Activated CD8-positive, alpha-beta memory T cell treated with anti-CD3 and anti-CD28 coated beads for 4 hours (primary cell): ENCODE data around the gene SIL1.
"Not testable (repeated sequence)": the region's sequence is repeated elsewhere in the genome, so short reads cannot be mapped to it uniquely, and the experiment has no call there.

Experiments used
- DNase-seq, 2 donors: peaks; one replicate each; pipeline ENCODE4 v3.0.0-alpha.2; 2020; ENCODE audit warnings: low read depth in 2 of 2

SIL1 gene

DNA sequence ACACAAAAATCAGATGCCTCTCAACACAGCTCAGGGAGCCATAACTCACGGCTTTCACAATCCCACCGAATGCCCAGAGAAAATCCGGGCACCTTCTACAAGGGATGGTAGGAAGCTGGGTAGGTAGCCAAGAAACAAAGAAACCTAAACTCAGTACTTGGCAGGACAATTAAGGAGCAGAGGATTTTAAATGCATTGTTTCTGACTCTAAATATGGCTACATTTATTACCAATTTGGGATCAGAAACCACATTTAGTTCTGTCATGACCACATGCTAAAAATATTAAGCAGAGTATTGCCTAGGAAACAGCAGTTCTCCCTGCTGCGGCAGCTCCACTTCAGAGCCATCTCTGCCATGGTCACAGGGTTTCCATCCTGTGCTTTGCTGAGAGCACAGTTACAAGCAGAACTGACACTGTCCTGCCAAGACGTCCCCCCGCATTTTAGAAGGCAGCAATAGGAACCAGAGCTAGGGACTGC, 57.5 kb downstream of the SIL1 start:
- no peak for DNase-seq

DNA sequence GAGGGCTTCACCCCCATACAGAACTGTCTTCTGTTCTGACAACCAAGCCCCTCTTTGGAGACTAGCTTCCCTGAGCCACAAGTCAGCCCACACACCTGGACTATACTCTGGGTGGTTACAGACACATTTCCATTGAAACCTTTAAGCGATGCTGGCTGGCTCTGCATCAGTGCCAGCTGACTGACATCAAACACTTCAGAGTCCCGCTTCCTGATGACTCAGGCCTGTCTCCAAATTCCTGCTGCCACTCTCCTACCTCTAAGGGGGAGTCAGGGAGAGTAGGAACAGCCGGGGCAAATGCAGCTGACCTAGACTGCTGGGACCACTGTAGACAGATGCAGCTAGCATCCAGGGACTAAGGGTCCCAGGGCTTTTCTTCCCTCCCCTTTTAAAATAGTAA, 59.4 kb downstream of the SIL1 start:
- DNase-seq = no peak

DNA sequence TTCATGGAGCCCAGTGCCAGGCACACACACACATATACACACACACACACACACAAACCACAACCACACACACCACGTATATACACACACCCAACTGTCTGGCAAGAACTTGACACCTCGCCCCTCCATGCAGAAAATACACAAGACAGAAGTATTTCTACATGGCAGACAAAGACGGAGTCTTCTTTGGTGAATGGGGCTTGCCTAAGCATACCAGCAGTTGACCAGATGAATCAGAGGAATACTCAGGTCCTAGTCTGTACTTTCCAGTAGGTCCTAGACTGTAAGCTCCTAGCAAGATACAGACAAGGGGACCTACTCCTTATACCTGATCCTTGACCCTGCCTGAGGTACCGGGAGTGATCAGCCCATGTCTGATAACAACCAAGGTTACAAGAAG, 60.1 kb downstream of the SIL1 start:
- no peak for DNase-seq

DNA sequence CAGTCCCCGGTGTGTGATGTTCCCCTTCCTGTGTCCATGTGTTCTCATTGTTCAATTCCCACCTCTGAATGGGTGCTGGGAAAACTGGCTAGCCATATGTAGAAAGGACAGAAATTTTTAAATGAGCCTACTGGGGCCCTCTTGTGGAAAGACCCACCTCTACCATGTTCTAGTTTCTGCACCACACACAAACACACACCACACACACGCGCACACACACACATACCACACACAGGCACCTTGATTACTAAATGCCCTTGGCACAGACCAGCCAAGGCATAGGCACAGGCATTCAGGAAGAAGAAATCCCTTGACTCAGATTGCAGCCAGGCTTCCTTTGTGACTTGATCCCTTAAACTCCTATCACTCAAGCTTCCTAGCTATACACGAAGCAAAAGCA, 60.5 kb downstream of the SIL1 start:
- no peak for DNase-seq

DNA sequence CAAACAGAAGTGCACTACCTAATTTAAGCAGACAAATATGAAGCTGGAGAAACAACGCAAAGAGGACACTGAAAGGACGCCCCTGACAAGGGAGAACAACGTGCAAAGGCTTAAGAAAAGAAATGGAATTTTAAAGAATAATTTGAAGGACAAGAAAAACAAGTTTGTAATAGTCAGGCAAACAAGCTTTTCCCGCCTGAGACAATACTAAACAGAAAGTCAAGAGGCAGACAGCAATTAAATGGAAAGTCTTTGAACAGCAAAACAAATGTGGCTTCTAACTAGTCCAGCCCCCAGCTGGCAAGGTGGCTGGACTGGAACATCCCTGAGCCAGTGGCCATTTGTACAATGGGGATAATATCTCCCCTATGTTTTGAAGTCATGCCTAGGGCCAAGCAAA, 63.3 kb downstream of the SIL1 start:
- DNase-seq = no peak

DNA sequence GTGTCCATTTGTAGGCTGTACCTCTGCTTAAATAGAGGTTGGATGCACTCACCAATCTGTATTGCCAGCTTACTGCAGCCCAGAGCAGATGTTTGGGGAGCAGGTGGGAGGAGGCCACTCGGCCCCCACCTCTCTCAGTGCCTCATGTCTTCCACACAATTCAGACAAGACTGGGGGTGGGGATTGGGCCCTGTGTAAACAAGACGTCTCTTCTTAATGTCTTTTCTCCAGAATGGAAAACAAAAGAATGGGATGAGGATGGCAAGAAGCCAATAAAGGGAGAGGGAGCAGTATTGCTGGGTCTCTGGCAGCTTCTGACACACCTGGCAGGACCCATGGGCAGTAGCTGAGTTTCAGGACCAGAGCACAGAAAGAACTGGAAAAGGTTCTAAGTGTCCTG, 64.9 kb downstream of the SIL1 start:
- DNase-seq = no peak

DNA sequence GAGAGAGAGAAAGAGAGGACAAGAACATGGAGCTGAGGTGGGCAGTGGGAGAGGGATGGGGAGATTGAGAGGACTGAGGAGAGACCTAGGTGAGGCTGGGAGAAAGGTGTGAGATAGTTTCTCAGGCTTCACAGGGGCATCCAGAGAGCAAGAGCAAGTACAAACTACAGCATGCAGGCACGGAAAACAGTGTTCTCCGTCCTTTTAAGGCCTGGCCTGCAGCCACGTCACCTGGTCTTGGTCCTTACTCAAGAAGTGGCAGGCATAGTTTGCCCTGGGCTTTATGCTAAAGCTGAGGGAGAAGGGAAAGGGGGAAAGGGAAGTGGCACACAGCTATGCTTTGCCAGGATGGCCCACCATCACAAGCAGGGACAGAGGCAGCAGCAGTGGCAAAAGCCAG, 65.7 kb downstream of the SIL1 start:
- DNase-seq = no peak

DNA sequence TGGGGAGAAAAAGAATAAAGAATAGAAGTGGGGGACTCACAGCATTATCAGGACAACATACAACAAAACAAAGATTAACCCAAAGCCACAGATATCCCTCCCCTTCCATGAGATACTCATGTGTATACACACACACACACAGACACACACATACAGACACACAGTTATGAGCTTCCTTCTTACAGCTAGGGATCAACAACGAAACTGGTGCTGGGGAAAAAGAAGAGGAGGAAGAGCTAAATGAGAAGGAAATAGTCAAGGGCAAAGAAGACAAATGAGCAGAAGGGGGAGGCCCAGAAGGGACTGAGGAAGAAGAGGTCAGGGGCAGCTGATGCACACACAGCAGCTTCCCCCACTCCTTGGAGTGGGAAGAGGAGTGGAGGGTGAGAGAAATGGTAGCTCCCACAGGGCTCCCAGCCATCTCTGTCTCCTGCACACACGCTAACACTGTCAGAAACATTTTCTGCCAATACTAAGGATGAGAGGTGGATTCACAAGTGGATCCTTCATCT, 66.2 kb downstream of the SIL1 start:
- no peak for DNase-seq

DNA sequence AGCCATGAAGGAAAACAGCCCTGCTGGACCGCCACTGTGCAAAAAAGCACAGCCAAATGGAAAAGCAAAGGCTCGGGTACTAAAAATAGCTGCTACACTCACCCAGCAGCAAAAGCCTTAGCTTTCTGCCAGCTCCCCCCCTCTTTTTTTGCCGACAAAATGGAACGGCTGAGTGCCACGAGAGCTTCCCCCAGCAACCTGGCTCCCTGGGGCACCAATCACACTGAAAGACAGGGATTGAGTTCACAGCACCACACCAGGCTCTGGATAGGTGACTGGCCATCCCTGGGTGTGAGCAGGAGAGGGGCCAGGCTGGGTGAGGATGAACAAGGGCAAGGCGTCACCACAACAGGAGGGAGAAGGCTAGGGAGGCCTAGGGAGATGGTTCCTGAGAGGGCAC, 66.7 kb downstream of the SIL1 start:
- no peak for DNase-seq

DNA sequence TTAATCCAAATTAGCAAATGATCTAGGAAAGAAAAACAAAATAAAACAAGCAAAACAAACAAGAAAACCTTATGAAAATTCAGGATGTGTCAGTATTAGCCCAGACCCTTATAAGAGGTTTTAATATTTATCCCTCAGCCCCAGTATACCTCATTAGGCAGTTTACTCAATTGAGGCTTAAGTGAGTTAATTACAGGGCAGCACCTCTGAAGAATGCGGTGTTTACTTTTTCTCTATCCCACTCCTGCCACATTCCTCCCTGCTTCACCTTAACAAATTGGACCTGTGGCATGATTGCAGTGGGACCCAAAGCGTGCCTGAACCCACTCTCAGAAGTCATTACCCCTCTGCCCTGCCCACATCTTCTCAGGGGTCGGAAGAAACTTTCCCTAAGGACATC, 67.1 kb downstream of the SIL1 start:
- no peak for DNase-seq

DNA sequence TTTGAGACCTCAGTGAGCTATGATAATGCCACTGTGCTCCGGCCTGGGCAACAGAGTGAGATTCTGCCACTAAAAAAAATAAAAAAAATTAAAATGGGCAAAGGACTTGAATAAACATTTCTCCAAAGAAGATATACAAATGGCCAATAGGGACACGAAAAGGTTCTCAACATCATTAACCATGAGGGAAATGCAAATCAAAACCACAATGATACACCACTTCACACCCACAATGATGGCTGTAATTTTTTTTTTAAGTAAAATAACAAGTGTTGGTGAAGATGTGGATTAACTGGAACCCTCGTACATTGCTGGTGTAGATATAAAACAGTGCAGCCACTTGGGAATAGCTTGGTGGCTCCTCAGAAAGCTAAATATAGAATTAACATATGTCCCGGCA, 68.0 kb downstream of the SIL1 start:
- DNase-seq = no peak

DNA sequence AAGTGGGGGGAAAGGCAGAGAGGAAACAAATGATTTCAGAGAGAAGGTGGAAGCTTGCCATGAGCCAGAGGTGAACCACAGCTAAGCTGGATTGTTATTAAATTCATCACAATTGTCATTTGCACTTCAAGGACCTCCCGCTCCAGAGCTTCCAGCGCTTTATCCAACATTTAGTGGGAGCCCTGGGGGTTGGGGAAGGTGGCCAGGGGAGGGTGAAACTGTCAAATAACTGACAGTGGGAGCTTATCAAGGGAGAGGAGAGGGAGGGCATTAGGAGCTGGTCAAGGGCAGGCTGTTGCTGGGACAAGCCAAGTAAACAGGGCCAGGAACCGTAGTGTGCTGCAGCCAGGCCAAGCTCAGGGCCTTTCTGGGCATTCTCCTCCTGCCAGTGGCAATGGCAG, 71.5 kb downstream of the SIL1 start:
- DNase-seq = no peak

DNA sequence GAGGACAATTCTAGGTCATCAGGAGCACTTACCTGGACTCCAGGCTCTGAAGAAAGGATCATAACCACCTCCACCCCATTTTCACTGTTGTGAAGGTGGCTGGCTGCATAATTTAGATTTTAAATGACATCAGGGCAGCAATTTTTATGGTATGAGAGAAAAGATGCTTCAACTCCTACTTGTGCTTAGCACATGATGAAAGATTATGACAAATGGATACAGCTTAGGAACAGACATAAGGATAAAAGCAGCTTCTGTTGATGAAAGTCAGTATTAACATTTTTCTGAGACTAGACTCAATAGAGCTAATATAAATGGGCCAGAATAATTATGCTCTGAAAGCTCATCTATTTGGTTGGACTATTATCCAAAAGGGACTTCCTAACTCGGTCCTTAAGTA, 72.2 kb downstream of the SIL1 start:
- no peak for DNase-seq

DNA sequence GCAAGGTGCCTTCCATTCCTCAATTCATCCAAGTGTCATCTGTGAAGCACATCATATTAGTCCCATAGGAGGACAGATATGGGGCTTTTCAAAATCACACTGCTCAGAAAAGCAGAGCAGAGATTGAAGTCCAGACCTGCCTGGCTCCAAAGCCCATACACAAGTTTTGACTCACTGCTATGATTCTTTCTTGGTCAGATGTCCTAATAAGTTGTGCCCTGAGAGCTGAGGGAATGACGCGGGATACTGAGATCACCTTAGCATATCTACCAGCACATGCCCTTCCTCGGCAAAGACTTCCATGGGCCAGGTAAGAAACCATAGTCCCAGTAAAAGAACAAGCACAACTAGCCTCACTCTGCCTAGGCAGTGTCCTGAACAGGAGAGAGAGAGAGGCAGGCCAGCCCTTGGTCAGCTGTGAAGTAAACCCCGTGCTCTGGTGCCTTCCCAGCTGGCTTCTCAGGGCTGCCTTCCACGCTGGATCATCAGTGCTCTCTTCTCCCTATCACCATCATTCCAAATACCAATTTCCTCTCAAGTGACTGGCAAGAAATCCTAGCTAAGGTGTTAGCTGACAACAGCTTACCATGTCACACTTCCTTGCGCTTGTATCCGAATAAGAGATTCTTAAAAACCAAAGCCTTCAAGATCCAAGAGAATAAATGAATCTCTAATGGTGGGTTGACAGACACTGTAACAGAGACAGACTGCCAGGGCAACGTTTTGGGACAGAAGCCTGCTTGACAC, 73.2 kb downstream of the SIL1 start:
- no peak for DNase-seq

DNA sequence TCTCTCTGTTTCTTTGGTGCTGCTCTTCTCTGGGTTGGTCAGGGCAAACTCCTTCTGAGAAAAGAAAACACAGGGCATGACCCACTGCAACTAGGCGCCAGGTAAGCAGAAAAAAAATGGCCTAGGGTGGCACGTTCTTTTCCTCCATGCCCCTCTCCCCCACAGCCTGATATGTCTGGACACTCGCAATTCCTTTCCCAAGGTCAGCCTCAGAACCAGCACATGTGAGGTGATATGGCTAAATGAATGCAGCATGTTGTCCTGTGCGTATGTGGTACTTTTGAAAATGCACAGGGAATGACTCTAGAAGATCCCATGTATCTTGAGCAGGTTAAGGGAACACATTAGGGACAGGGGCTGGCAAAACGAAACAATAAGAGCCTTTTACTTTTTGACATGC, 77.0 kb downstream of the SIL1 start:
- DNase-seq = no peak

DNA sequence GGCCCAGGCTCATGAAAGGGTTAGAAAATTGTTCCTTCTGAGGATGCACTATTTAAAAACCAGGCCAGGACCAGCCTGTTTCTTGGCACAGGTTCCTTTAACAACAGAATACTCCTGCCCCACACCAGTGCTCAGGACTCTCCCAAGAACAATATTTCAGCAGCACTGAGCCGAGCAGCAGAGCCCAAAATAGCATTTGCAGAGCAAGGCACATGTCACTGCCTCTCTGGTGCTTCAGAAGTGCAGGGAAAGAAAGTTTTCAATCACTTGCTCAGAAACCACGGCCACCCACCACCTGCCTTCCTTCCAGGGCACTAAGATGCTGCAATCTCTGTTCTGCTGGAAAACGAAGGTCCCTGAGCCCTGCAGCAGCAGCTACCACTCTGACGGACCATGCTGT, 77.6 kb downstream of the SIL1 start:
- no peak for DNase-seq

DNA sequence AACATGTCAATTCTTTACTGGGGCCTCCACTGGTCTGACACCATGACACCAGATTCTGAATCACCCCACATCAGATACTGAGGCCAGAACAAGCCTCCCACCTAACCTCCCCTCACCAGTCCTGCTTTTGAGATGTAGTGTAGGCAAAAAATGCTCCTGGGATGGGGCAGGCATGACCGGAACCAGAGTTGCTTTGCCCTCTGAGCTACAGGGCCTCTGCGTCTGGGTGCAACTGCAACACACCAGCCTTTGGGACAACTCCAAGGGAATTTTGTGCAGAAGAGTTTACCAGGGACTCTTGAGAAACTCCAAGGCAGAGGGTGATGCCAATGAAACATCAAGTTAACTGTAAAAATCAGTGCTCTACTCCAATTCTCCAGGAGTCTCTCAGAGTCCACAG, 79.4 kb downstream of the SIL1 start:
- DNase-seq = no peak

DNA sequence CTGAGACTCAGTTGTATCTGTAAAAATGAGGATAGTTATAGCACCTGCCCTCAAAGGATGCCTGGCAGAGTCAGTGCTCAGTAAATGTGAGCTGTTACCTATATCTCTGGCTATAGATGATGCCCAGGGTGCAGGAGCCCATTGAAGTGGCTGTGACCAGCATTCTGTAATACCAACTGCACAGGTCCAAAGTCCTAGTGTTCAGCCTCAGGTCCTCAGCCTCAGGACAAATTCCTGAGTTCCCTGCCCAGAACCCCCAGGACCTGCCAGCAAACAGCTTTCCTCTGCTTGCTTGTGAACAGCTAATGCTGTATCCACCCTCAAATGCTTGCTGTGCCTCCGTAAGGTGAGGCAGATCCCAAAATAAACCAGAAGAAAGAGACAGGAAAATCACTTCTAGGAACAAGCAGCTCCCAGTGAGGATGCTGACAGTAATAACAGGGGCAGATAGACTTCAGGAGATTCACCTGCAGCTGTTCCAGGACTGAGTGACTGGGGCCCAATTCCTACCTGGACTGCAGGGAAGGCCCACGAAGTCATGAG, 80.8 kb downstream of the SIL1 start:
- no peak for DNase-seq

DNA sequence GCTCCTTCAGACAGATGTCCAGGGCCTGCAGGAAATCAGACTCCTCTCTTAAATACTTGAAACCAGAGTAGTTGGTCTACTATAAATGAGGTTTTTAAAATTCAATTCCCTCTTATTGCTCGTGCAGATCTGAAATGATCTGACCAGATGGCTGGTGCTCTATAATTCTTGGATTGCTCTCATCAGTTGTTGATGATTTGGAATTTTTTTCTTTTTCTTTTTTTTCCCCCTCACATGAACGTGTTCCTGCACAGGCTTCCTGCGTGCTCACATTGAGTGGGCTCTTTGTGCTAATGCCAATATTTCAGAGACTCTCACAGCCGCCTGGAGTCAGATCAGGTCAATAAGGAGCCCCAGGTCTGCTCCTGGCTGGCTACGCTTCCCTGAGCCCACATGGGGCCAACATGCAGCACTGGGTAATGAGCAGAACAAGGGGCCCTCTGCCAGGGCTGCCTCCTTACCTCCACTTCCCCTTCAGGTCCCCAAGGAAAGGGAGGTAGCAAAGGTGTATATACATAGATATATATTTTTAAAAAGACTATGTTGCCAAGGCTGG, 82.0 kb downstream of the SIL1 start:
- DNase-seq = no peak

DNA sequence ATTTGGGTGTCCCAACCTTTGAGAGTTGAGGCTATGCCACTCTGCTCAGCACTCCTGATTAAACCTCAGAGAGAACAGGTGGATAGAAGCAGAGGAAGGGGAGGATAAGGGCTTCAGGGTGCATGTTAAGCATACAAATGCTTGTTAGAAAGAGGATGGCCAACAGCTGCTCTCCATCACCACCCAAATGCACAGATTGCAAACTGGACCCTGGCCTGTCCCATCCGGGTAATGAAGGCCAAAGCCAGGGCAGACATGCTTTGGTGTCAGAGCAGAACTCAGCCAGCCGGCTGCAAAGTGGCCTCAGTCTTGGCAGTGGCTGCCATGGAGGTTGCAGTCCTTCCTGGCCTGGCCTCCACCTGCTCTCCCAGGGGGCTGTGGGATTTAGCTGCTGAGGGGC, 84.3 kb downstream of the SIL1 start:
- DNase-seq = no peak

DNA sequence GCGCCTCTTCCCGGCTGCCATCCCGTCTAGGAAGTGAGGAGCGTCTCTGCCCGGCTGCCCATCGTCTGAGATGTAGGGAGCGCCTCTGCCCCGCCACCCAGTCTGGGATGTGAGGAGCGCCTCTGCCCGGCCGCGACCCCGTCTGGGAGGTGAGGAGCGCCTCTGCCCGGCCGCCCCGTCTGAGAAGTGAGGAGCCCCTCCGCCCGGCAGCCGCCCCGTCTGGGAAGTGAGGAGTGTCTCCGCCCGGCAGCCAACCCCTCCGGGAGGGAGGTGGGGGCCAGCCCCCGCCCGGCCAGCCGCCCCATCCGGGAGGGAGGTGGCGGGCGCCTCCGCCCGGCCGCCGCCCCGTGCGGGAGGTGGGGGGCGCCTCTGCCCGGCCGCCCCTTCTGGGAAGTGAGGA, 85.8 kb downstream of the SIL1 start:
- not testable (repeated sequence) for DNase-seq

DNA sequence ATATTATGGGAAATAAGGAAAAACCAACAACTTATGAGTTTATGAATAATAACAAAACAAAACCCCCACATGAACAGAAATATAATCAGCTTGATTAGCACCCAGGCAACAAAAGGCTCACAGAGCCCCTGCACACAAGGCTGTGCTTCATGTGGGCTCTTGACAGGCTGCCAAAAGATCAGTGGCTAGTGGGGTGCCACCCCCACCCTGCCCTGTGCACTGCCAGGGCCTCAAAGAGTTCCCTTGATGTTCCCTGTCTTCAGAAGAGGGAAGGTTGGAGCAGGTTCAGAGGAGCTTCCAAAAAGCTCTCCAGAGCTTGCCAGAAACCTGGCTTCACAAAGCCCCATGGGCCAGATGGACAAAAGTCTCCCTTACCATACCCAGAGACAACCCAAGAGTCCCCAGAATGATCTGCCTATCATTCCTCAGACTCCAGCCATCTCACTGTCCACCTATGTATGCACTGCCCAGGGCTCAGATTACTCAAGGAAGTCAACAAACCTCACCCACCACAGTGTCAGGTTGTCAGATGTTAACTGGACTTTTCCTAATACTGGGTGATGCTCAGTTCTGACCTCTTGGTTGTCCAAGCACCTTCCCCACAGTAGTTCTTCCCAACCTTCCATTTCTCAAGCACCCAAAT, 87.5 kb downstream of the SIL1 start:
- DNase-seq = no peak
